ENCODE measurements around the gene WBP11. TPM values are rescaled to one million over a fixed set of nuclear protein-coding genes. Genes with fewer than 3 reads are reported as not detected.

Gene WBP11
- total RNA-seq, 4 donors from 2014 or later: 13.5 to 24.3 (median 21.1) TPM

GRCh38 chr12:14834509-14834908 lies 31.2 kb upstream of the WBP11 start:
- H3K9me3 ChIP-seq: no peaks in the 10 kb centered on the region
- no peaks in the 10 kb centered on the region for H3K27me3 ChIP-seq
- H3K36me3 ChIP-seq: no peaks in the 10 kb centered on the region
- ATAC-seq: no peak
- H3K27ac ChIP-seq: no peak overlapping the region
- no peaks in the 10 kb centered on the region for H3K4me1 ChIP-seq
- no peak overlapping the region for H3K4me3 ChIP-seq
- TF ChIP-seq POLR2AphosphoS5 (IDR thresholded peaks at IDR 0.05): no peak
- no peak for TF ChIP-seq EP300 (IDR thresholded peaks at IDR 0.05)
- no peak for TF ChIP-seq CTCF (IDR thresholded peaks at IDR 0.05)
- TF ChIP-seq POLR2A (IDR thresholded peaks at IDR 0.05): no peak

GRCh38 chr12:14833952-14834351 lies 30.7 kb upstream of the WBP11 start:
- 18 to 29% methylated on average over 1 of the region's 1 CpG for WGBS, 2 donors (ENCODE audit: low coverage in 1 of 2)
- H3K9me3 ChIP-seq: no peaks in the 10 kb centered on the region
- ATAC-seq: no peak

GRCh38 chr12:14833336-14833735 lies 30.1 kb upstream of the WBP11 start:
- TF ChIP-seq EP300 (IDR thresholded peaks at IDR 0.05) (no peak), POLR2AphosphoS5 (IDR thresholded peaks at IDR 0.05) (no peak), POLR2A (IDR thresholded peaks at IDR 0.05) (no peak), CTCF (IDR thresholded peaks at IDR 0.05) (no peak)
- ATAC-seq: no peak
- Histone ChIP-seq H3K4me1 (no peaks in the 10 kb centered on the region), H3K4me3 (no peak overlapping the region), H3K27me3 (no peaks in the 10 kb centered on the region), H3K36me3 (no peaks in the 10 kb centered on the region), H3K9me3 (no peaks in the 10 kb centered on the region), H3K27ac (no peak overlapping the region)
- WGBS, 2 donors (ENCODE audit: low coverage in 1 of 2): 84 to 90% methylated on average over 3 of the region's 3 CpGs

More at GRCh38 chr12:14833952-14834351, 30.7 kb upstream of the WBP11 start:
- H3K27me3 ChIP-seq: no peaks in the 10 kb centered on the region
- no peaks in the 10 kb centered on the region for H3K4me1 ChIP-seq
- H3K27ac ChIP-seq: no peak overlapping the region
- TF ChIP-seq POLR2A (IDR thresholded peaks at IDR 0.05) (no peak), EP300 (IDR thresholded peaks at IDR 0.05) (no peak), POLR2AphosphoS5 (IDR thresholded peaks at IDR 0.05) (no peak), CTCF (IDR thresholded peaks at IDR 0.05) (no peak)
- no peaks in the 10 kb centered on the region for H3K36me3 ChIP-seq
- no peak overlapping the region for H3K4me3 ChIP-seq

- Histone ChIP-seq H3K9me3 (no peaks in the 10 kb centered on the region), H3K36me3 (no peaks in the 10 kb centered on the region), H3K4me3 (no peak overlapping the region), H3K27me3 (no peaks in the 10 kb centered on the region), H3K27ac (no peak overlapping the region), H3K4me1 (no peaks in the 10 kb centered on the region)
- TF ChIP-seq CTCF (IDR thresholded peaks at IDR 0.05) (no peak), POLR2A (IDR thresholded peaks at IDR 0.05) (no peak), POLR2AphosphoS5 (IDR thresholded peaks at IDR 0.05) (no peak), EP300 (IDR thresholded peaks at IDR 0.05) (no peak)
- no peak for ATAC-seq
Measured at GRCh38 chr12:14828892-14829291, 25.6 kb upstream of the WBP11 start.

- no peaks in the 10 kb centered on the region for H3K27me3 ChIP-seq
- no peaks in the 10 kb centered on the region for H3K4me1 ChIP-seq
- no peak overlapping the region for H3K4me3 ChIP-seq
- ATAC-seq: no peak
- no peak for TF ChIP-seq EP300 (IDR thresholded peaks at IDR 0.05)
- no peak for TF ChIP-seq POLR2A (IDR thresholded peaks at IDR 0.05)
- no peak for TF ChIP-seq POLR2AphosphoS5 (IDR thresholded peaks at IDR 0.05)
- TF ChIP-seq CTCF (IDR thresholded peaks at IDR 0.05): no peak
- WGBS, 2 donors (ENCODE audit: low coverage in 1 of 2): 92 to 100% methylated on average over 1 to 2 of the region's 2 CpGs
- peak overlapping the region in 1 of 4 donors; percentile 25 for H3K27ac ChIP-seq
- no peaks in the 10 kb centered on the region for H3K9me3 ChIP-seq
- H3K36me3 ChIP-seq: no peaks in the 10 kb centered on the region
Measured at GRCh38 chr12:14827043-14827442, 23.8 kb upstream of the WBP11 start.

All from gastroesophageal sphincter (tissue), 4 donors.